HG03196 (cell line): Measurements from ENCODE around the gene PNPT1.

ENCODE experiments used
- ATAC-seq: cut with Tn5 transposase; IDR thresholded peaks from one replicate; pipeline ENCODE4 v1.9.1; 2021; ENCODE audit not compliant: unreplicated experiment

Gene PNPT1

GRCh38 chr2:55672630-55673029 is 21.0 kb downstream of the PNPT1 start:
- ATAC-seq: no peak

GRCh38 chr2:55668956-55669355 is 24.7 kb downstream of the PNPT1 start:
- no peak for ATAC-seq

GRCh38 chr2:55653255-55653654 is 40.4 kb downstream of the PNPT1 start:
- no peak for ATAC-seq

- no peak for ATAC-seq
Observed at GRCh38 chr2:55649211-55649610, 44.4 kb downstream of the PNPT1 start.

DNA sequence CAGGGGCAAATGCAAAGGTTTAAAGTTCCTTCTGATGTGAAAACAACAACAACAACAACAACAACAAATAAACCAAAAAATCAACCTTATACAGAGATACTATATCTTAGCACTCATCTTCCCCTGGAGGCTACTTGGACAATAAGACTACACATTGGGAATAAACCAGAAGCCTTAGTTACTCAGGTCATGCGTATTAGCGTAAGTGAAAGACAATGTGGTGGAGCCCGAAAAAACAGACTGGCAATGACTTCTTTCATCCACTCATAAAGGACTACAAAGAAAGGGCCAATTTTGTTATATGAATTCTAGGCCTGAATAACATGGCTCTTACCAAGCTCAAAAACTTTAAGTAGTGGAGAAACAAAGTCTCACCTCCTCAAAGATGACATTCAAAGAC is 56.8 kb downstream of the PNPT1 start:
- no peak for ATAC-seq

DNA sequence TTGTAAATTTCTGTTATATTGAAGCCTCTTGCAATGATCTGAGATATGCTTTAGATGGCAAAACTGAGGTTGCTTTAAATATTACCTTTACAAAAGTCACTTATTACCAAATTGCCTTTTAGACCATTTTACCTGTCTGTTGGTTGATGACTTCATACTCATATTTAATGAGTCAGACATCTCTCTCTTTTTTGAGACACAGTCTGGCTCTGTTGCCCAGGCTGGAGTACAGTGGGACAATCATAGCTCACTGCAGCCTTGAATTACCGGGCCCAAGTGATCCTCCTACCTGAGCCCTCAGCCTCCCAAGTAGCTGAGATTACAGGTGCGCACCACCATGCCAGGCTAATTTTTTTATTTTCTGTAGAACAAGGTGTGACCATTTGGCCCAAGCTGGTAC is 64.7 kb downstream of the PNPT1 start:
- no peak for ATAC-seq

GRCh38 chr2:55627915-55628314 is 65.7 kb downstream of the PNPT1 start:
- ATAC-seq: no peak

DNA sequence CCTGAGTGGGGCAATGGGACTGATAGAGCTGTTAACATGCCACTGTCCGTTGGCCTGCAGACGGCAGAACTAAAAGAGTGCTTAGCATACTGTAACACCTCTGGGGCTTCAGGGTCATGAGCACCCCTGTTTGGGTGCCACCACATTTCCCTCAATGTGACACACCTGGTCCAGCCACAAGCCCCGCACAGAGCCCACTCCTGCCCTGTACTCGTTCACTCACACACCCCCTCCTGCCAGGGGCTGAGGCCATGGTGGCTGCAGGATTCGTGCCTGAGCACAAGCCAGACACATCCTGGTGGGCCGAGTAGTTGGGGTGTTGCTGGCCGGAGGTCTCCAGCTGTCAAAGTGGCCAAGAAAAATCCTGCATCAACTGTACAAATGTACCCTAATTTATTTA is 71.8 kb downstream of the PNPT1 start:
- no peak for ATAC-seq

GRCh38 chr2:55620123-55620779 is 73.4 kb downstream of the PNPT1 start:
- ATAC-seq: no peak

GRCh38 chr2:55618275-55619055 is 75.2 kb downstream of the PNPT1 start:
- ATAC-seq: peak; percentile 28

DNA sequence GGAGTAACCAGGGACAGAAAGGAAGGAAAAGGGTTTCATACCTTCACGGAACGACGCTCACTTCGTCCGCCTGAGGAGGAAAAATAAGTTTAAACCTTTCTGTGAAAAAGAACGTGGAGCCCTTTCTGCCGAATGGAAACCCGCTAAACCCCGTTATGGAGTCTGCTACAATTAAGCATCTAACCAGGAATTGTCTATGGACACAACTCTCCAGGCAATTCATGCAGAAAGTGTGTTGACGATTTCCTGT is 75.7 kb downstream of the PNPT1 start:
- no peak for ATAC-seq

- peak; percentile 85 for ATAC-seq
Observed at GRCh38 chr2:55617175-55618024, 76.2 kb downstream of the PNPT1 start, which contains the start of gene PPP4R3B. Gene PPP4R3B (minus strand): TSS chr2:55617622. CDS start chr2:55617285, 337 bp downstream.

DNA sequence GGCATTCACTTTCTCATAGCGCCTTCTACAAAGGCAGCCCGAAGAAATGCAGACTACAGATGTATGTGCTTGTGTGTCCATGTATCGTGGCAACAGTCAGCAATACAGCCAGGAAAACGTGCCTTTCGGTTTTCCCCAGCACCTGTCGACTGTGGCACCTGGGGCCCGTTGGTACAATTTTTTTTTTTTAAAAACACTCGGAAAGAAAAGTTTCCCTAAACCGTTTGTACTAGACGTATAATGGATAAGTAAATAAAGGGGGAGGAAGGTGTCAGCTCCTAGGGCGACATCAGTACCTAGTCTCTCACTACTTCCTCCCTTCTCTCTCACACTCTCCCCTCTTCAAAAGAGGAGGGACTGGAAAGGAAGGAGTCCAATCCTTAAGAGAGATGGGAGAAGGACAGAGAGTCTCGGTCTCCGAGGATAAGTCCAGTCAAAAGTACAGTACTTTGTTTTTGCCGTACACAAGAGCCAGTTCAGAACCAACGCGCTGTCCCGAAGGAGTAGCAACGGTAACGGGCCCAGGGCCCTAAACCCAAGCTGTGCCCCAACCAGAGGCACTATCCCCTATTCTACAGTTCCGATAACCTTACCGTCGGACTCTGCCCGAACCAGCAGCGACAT is 77.0 kb downstream of the PNPT1 start:
- ATAC-seq: peak; percentile 3

DNA sequence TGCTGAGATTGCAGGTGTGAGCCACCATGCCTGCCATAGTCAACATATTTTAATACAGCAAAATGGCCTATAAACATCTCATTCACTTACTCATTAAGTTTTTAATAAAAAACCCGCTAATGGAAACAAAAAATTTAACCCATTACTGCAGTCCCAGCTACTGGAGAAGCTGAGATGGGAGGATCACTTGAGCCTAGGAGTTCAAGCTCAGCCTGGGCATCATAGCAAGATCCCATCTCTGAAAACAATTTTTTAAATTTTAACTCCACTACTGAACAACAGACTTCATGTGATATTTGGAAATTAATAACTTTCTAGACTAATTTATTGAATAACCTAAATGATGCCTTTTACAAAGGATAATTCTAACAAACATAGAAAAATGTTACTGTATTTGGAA is 81.6 kb downstream of the PNPT1 start:
- ATAC-seq: no peak

GRCh38 chr2:55610954-55611743 is 82.5 kb downstream of the PNPT1 start:
- no peak for ATAC-seq

DNA sequence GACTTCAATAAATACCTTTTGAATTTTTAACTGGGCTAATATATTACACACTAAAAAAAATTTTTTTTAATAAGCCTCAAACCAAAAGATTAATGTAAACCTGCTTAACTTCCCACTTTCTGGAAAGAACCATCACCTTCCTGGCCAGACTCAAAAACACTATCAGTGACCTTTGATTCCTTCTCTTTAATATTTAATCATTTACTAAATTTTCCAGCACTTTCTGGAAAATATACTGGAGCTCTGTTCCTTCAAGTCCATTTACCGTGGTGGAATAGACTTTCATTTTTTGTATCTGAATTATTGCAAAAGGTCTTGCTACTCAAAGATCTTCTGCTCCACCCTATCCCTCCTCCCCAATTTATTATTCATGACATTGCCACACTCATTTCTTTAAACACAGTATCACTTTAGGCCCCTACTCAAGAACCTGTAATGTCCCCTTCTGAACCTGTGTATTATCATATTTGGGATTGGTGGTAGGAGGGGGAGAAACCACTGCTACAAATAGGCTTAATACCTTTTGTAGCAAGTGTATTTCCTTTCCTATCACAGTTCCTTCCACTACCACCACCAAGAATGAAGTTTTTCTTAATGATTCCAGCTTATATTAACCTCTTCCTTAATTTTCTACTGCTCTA is 83.6 kb downstream of the PNPT1 start:
- no peak for ATAC-seq

DNA sequence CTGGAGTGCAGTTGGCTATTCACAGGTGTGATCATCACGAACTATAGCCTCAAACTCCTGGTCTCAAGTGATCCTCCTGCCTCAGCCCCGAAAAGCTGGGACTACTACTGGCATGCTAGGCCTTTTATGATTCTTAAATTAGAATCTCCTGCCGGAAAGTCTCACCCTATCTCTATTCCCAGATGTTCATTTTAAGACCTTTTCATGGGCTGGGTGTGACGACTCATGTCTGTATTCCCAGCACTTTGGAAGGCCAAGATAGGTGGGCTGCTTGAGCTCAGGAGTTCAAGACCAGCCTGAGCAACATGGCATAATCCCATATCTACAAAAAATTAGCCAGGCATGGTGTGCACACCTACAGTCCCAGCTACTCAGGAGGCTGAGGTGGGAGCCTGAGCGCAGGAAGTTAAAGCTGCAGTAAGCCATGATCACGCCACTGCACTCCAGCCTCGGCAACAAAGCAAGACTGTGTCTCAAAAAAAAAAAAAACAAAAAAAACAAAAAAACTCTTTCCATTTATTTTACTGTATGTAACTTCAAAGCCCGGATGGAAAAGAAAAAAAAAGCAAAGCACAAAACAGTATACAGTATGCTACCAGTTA is 84.3 kb downstream of the PNPT1 start:
- ATAC-seq: no peak

DNA sequence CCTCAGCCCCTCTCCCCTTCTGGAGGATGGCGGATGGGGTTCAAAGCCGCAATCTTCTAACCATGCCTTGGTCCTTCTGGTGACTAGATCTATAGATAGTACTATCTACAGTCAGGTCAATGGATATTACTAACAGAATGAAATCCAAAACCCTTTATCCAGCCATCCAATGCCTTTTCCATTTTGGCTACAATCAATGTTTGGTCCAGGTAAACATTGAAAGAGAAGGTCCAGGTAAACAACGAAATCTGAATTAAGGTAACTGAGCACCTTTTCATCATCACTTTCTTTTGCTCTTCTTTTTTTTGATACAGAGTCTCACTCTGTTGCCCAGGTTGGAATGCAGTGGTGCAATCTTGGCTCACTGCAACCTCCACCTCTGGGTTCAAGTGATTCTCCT is 85.9 kb downstream of the PNPT1 start:
- no peak for ATAC-seq

- no peak for ATAC-seq
Observed at GRCh38 chr2:55604027-55604565, 89.5 kb downstream of the PNPT1 start.

DNA sequence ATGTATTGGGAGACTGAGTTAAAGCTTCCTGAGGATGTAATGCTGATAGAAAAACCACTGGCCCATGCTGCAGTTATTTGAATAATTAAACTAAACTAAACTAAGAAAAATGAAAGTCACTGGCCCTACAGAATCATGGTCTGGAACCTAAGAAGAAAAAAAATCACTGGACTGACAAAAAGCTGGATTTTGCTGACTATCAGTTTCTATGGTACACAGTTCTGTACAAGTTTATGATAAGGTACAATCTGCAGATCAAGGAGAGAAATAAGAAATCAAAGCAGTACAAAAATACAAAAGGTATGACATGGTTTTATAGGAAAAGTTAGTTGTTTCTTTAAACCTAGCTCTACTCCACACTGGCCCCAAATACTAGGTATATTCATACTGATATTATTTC is 91.8 kb downstream of the PNPT1 start:
- no peak for ATAC-seq
